LHCN-M2 (cell line): ENCODE results near the gene KASH5. TPM values are rescaled to one million over a fixed set of nuclear protein-coding genes. Genes with fewer than 3 reads are reported as not detected.
A peak's percentile ranks its signal among the peaks of the same experiment; 100 is the strongest.
"Not testable (repeated sequence)": the region's sequence is repeated elsewhere in the genome, so short reads cannot be mapped to it uniquely, and the experiment has no call there.

ENCODE experiments used
- DNase-seq: peaks from one replicate; pipeline ENCODE4 v3.0.0-alpha.2; 2012; ENCODE audit warnings: low read depth
- total RNA-seq: library from RNA; depleted of rRNA; stranded (reverse); fragments of >200 nt; gene quantifications from 2 replicates; pipeline ENCODE4 v1.2.3, GENCODE V29; 2014

KASH5 gene
- total RNA-seq, 1 experiment from 2014 or later: not detected

GRCh38 chr19:49436381-49437017 is 48.5 kb downstream of the KASH5 start:
- DNase-seq: no peak

- DNase-seq: no peak
These were observed 49.2 kb downstream of the KASH5 start for GRCh38 chr19:49437231-49437630.

GRCh38 chr19:49438261-49438660 is 50.2 kb downstream of the KASH5 start:
- DNase-seq: no peak

GRCh38 chr19:49439836-49440235 is 51.8 kb downstream of the KASH5 start:
- no peak for DNase-seq

GRCh38 chr19:49440439-49441209 is 52.6 kb downstream of the KASH5 start:
- no peak for DNase-seq

- no peak for DNase-seq
These were observed 53.3 kb downstream of the KASH5 start, which contains the start of gene SLC17A7 for GRCh38 chr19:49441210-49441959. Gene SLC17A7 (minus strand): TSS chr19:49441527. CDS start chr19:49441379, 148 bp downstream.

GRCh38 chr19:49441960-49442350 is 53.9 kb downstream of the KASH5 start:
- DNase-seq: no peak

- no peak for DNase-seq
These were observed 54.3 kb downstream of the KASH5 start for GRCh38 chr19:49442354-49442753.

- peak; percentile 87 for DNase-seq
These were observed 54.8 kb downstream of the KASH5 start for GRCh38 chr19:49442771-49443365.

GRCh38 chr19:49443366-49444099 is 55.5 kb downstream of the KASH5 start:
- DNase-seq: peak; percentile 94

- not testable (repeated sequence) for DNase-seq
These were observed 56.2 kb downstream of the KASH5 start for GRCh38 chr19:49444100-49444700.

- DNase-seq: no peak
These were observed 57.9 kb downstream of the KASH5 start for GRCh38 chr19:49445997-49446396.

- DNase-seq: peak; percentile 30
These were observed 59.7 kb downstream of the KASH5 start for GRCh38 chr19:49447485-49448431.

- no peak for DNase-seq
These were observed 60.4 kb downstream of the KASH5 start for GRCh38 chr19:49448432-49448786.

- no peak for DNase-seq
These were observed 62.4 kb downstream of the KASH5 start for GRCh38 chr19:49450405-49450804.

- peak; percentile 100 for DNase-seq
These were observed 63.6 kb downstream of the KASH5 start, which contains the start of gene PIH1D1 for GRCh38 chr19:49451430-49452181. Gene PIH1D1 (minus strand): TSS chr19:49451814. CDS start chr19:49451574, 240 bp downstream.

GRCh38 chr19:49453013-49453756 is 65.1 kb downstream of the KASH5 start, which contains the start of gene ALDH16A1:
Gene ALDH16A1 (plus strand): TSS chr19:49453225. CDS start chr19:49453332, 107 bp downstream.
- DNase-seq: peak; percentile 97

GRCh38 chr19:49453757-49454240 is 65.8 kb downstream of the KASH5 start:
- DNase-seq: no peak
